IPS-18c (cell line): ENCODE data around the gene ZNF333.
"Not testable (repeated sequence)": the region's sequence is repeated elsewhere in the genome, so short reads cannot be mapped to it uniquely, and the experiment has no call there.

Experiments used
- H3K4me3 ChIP-seq: 2 replicates; pipeline ENCODE4 v1.7.0; 2013; ENCODE audit warnings: low read depth, mild to moderate bottlenecking, low read length, moderate library complexity; ENCODE audit not compliant: insufficient read depth
- H3K9me3 ChIP-seq: one replicate; pipeline ENCODE4 v1.6.1; 2013; ENCODE audit warnings: mild to moderate bottlenecking, low read length, moderate library complexity; ENCODE audit not compliant: control insufficient read depth, insufficient read depth

The ZNF333 gene

DNA sequence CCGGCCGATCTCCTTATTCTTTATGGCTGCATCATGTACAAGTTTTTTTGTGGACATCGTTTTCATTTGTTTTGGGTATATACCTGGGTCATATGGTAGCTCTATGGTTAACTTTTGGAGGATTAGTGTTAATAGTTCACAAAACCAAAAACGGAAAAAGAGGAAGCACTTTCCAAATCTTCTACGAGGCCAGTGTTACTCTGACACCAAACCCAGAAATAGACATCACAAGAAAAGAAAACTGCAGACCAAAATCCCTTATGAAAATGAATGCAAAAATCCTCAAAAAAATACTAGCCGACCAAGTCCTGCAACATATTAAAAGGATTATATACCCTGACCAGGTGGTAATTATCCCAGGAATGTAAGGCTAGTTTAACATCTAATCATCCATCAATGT, 58.8 kb downstream of the ZNF333 start:
- Histone ChIP-seq H3K4me3 (no peak overlapping the region), H3K9me3 (no peaks in the 10 kb centered on the region)

GRCh38 chr19:14758816-14759215, 69.0 kb downstream of the ZNF333 start:
- Histone ChIP-seq H3K9me3 (no peaks in the 10 kb centered on the region), H3K4me3 (no peak overlapping the region)

DNA sequence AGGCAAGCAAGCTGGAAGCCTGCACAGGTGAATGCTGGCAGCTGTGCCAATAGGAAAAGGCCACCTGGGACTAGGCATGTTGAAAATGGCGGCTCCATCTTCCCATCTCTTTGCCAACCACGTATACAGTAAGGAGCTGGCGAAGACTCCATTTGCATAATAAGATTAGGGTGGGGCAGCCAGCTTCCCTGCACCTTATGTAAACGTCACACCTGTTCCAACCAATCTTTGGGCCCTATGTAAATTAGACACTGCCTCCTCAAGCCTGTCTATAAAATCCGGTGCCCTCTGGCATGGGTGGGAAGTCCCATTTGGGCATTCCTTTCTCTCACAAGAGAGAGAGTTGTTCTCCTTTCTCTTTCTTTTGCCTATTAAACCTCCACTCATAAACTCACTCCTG, 71.8 kb downstream of the ZNF333 start:
- Histone ChIP-seq H3K4me3 (no peak overlapping the region), H3K9me3 (no peaks in the 10 kb centered on the region)

DNA sequence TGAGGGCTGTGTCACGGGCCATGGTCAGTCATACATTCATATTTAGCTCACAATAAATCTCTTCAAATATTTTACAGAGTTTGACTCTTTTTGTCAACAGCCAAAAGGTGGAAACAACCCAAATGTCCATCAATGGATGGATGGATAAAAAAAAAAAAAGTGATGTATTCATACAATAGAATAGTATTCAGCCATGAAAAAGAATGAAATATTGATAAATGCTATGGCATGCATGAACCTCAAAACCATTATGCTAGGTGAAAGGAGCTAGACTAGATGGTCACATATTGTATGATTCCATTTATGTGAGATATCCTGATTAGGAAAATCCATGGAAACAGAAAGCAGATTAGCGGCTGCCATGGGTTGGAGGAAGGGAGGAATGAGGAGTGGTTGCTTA, 72.3 kb downstream of the ZNF333 start:
- Histone ChIP-seq H3K4me3 (no peak overlapping the region), H3K9me3 (no peaks in the 10 kb centered on the region)

DNA sequence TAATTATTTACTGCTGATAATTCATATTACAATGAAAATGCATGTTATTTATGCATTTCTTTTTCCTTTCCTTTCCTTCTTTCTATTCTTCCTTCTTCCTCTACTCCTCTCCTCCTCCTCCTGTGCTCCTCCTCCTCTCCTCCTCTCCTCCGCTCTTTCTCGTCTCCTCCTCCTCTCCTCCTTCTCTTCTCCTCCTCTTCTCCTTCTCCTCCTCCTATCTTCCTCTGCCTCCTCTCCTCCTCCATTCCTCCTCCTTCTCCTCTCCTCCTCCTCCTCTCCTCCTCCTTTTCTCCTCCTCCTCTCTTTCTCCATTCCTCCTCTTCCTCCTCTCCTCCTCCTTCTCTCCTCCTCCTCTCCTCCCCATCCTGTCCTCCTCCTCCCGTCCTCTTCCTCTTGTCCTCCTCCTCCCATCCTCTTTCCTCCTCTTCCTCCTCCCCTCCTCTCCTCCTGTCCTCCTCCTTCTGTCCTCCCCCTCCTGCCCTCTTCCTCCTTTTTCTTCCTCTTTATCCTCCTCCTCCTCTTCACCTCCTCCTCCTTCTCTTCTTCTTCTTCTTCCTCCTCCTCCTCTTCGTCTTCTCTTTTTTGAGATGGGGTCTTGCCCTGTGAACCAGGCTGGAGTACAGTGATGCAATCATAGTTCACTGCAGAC, 73.8 kb downstream of the ZNF333 start:
- Histone ChIP-seq H3K9me3 (no peaks in the 10 kb centered on the region), H3K4me3 (no peak overlapping the region)

GRCh38 chr19:14764401-14764800, 74.6 kb downstream of the ZNF333 start:
- Histone ChIP-seq H3K9me3 (no peaks in the 10 kb centered on the region), H3K4me3 (no peak overlapping the region)

DNA sequence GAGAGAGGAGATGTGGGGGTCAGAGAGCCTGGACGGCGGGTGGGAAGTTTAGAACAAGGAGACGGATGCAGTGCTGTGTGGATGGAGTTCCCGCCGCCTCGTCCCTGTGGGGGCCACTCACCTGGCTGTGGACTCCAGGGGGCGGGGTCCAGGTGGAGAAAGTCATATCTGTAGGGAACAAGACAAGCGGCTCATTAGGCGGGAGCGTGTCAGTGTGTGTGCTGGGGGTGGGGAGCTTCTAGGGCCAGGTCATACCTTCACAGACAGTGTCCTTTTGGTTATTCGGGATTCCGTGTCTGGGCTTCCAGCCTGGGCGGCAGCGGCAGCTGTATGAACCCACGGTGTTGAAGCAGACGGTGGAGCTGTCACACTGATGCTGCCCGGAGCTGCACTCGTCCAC, 75.6 kb downstream of the ZNF333 start:
- H3K9me3 ChIP-seq, H3K4me3 ChIP-seq: not testable (repeated sequence)

DNA sequence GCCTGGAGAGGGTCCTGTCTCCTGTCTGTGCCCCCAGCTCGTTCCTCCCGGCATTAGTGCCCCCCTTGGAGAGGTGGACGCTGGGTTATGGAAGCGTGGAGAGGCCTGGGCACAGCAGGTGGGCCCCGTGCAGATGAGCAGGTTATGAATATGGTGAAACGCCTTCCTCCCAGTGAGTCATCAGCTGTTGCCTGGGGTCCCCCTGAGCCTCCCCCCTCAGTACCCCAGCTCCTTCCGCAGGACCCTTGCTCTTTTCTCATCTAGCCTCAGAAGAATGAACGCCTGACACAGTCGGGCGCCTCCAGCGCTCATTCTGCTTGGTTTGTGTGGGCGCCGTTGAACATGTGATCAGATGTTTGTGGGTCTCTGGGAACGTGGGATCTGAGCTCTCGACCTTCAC, 76.0 kb downstream of the ZNF333 start:
- H3K4me3 ChIP-seq = not testable (repeated sequence)

GRCh38 chr19:14767466-14767971, 77.7 kb downstream of the ZNF333 start:
- no peaks in the 10 kb centered on the region for H3K9me3 ChIP-seq

More for the DNA sequence above, 76.0 kb downstream of the ZNF333 start:
- not testable (repeated sequence) for H3K9me3 ChIP-seq

DNA sequence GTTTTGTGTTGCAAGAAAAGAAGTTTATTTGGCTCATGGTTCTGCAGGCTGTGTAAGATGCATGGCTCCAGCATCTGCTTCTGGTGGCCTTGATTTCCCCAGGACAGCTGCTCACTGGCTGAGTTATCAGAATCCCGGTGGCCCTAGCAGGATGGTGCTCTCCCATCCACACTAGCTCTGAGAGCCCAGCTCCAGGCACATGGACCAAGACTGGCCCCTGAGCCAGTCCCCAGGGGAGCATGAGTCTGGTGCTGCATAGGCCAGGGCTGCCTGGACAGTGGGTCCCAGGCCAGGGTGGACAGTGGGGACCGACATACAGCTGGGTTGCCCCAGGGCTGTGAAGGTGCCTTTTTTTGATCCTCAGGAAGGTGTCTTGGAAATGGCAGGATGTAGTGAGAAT, 78.2 kb downstream of the ZNF333 start:
- Histone ChIP-seq H3K9me3 (no peaks in the 10 kb centered on the region), H3K4me3 (no peak overlapping the region)

More at GRCh38 chr19:14767466-14767971, 77.7 kb downstream of the ZNF333 start:
- H3K4me3 ChIP-seq = no peak overlapping the region

GRCh38 chr19:14769201-14769600, 79.4 kb downstream of the ZNF333 start:
- Histone ChIP-seq H3K9me3 (no peaks in the 10 kb centered on the region), H3K4me3 (no peak overlapping the region)

GRCh38 chr19:14770136-14770535, 80.3 kb downstream of the ZNF333 start:
- Histone ChIP-seq H3K4me3 (no peak overlapping the region), H3K9me3 (no peaks in the 10 kb centered on the region)

- Histone ChIP-seq H3K9me3 (no peaks in the 10 kb centered on the region), H3K4me3 (no peak overlapping the region)
These were observed 81.3 kb downstream of the ZNF333 start for GRCh38 chr19:14770944-14771839.

DNA sequence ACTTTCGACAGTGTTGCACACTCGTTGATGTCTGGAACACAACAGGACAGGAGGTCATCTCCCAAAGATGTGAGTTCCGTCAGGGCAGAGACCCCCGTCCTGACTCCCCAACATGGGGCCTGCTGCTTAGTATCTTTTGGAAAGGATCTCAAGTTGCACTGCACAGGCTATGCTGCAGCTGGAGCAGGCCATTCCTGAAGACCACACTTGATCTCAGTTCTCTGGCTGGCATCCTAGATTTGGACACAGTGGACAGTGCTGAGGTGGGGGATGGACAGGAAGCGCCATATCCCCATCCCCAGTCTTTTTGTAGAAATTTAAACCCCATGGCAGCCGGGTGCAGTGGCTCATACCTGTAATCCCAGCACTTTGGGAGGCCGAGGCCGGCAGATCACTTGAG, 82.6 kb downstream of the ZNF333 start:
- Histone ChIP-seq H3K4me3 (no peak overlapping the region), H3K9me3 (no peaks in the 10 kb centered on the region)

- Histone ChIP-seq H3K9me3 (no peaks in the 10 kb centered on the region), H3K4me3 (no peak overlapping the region)
These were observed 83.1 kb downstream of the ZNF333 start for GRCh38 chr19:14772995-14773394.

GRCh38 chr19:14773722-14774121, 83.9 kb downstream of the ZNF333 start:
- H3K9me3 ChIP-seq, H3K4me3 ChIP-seq: not testable (repeated sequence)

DNA sequence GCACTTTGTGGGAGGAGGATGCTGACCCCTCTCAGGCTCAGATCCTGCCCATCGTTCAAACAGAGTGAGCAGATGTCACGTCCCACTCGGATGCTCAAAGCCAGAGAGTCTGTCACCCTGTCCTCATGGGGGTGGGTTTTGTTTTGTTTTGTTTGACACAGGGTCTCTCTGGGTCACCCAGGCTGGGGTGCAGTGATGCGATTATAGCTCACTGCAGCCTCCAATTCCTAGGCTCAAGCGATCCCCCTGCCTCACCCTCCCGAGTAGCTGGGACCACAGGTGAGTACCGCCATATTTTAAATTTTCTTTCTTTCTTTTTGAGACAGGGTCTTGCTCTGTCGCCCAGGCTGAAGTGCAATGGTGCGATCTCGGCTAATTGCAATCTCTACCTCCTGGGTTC, 84.5 kb downstream of the ZNF333 start:
- H3K4me3 ChIP-seq = no peak overlapping the region
- H3K9me3 ChIP-seq = no peaks in the 10 kb centered on the region

DNA sequence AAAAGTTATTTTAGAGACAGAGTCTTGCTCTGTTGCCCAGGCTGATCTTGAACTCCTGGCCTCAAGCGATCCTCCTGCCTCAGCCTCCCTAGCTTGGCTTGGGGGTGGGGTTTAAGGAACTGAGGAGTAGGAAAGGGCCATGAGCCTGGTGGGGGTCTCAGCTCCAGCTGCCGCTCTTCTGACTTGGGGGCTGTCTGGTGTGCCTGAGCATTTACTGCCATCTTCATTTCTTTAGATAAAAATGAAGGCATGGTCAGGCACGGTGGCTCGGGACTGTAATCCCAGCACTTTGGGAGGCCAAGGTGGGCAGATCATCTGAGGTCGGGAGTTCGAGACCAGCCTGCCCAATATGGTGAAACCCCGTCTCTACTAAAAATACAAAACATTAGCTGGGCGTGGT, 85.5 kb downstream of the ZNF333 start:
- H3K4me3 ChIP-seq = not testable (repeated sequence)

More for the DNA sequence above, 85.5 kb downstream of the ZNF333 start:
- H3K9me3 ChIP-seq = not testable (repeated sequence)
